K562 (cell line): ENCODE data around the gene MSH4. TPM values are rescaled to one million over a fixed set of nuclear protein-coding genes. Genes with fewer than 3 reads are reported as not detected.

Source experiments
- CBX5 ChIP-seq: IDR thresholded peaks from 2 replicates; pipeline ENCODE4 v1.6.1; 2014; ENCODE audit warnings: low read depth, borderline replicate concordance
- CCNT2 ChIP-seq: IDR thresholded peaks from 2 replicates; pipeline ENCODE4 v1.6.1; 2011; ENCODE audit warnings: borderline replicate concordance, low read depth, mild to moderate bottlenecking, moderate library complexity, mixed read lengths, low read length; ENCODE audit not compliant: insufficient read length; ENCODE audit errors: extremely low read depth
- DIDO1 ChIP-seq: fragments of 450-650 bp; IDR thresholded peaks from 2 replicates; pipeline ENCODE4 v1.6.1; 2016; ENCODE audit warnings: low read depth, missing biosample characterization, missing genetic modification characterization
- HBP1 ChIP-seq: fragments of 450-650 bp; formaldehyde crosslinking; IDR thresholded peaks from 2 replicates; pipeline ENCODE4 v1.4.0; 2022; ENCODE audit warnings: missing genetic modification characterization
- IRF1 ChIP-seq: sonication (generic); formaldehyde crosslinking; IDR thresholded peaks from 2 replicates; pipeline ENCODE4 v1.8.0; 2022; ENCODE audit warnings: missing genetic modification reagents, mild to moderate bottlenecking, borderline replicate concordance
- MEF2D ChIP-seq: conservative IDR thresholded peaks from 2 replicates; pipeline ENCODE4 v1.6.1; 2016; ENCODE audit warnings: low read depth, missing genetic modification characterization, missing compliant biosample characterization
- NFXL1 ChIP-seq: fragments of 450-650 bp; formaldehyde crosslinking; IDR thresholded peaks from 2 replicates; pipeline ENCODE4 v1.4.0; 2021; ENCODE audit warnings: mild to moderate bottlenecking
- NR2C1 ChIP-seq, 2 experiments: fragments of 450-650 bp; IDR thresholded peaks; 2 replicates each; pipeline ENCODE4 v1.6.1; 2017; ENCODE audit warnings: mild to moderate bottlenecking in 2 of 2, antibody characterized with exemption in 1 of 2, inconsistent platforms in 1 of 2, missing compliant biosample characterization in 1 of 2, missing genetic modification characterization in 1 of 2
- PRDM10 ChIP-seq: fragments of 450-650 bp; IDR thresholded peaks from 2 replicates; pipeline ENCODE4 v1.6.1; 2018; ENCODE audit not compliant: partially characterized antibody
- PRMT5 ChIP-seq: sonication (generic); formaldehyde crosslinking; IDR thresholded peaks from 2 replicates; pipeline ENCODE4 v1.5.0; 2020; ENCODE audit warnings: missing genetic modification reagents
- RBM15 ChIP-seq: fragments of 200-400 bp; formaldehyde crosslinking; IDR thresholded peaks from 2 replicates; pipeline ENCODE4 v1.6.1; 2018; ENCODE audit warnings: mild to moderate bottlenecking, low read length, moderate library complexity; ENCODE audit not compliant: insufficient read depth
- SIRT6 ChIP-seq: IDR thresholded peaks from one replicate; pipeline ENCODE4 v1.6.1; 2012; ENCODE audit warnings: low read depth, mild to moderate bottlenecking, control low read depth, inconsistent platforms, low read length, moderate library complexity
- SMAD4 ChIP-seq: fragments of 250-450 bp; sonication (Bioruptor Pico); conservative IDR thresholded peaks from 2 replicates; pipeline ENCODE4 v1.8.0; 2021; ENCODE audit warnings: inconsistent platforms, mild to moderate bottlenecking, moderate library complexity
- TSC22D4 ChIP-seq: fragments of 450-650 bp; IDR thresholded peaks from 2 replicates; pipeline ENCODE4 v1.6.1; 2016; ENCODE audit warnings: missing genetic modification characterization, missing biosample characterization, control low read depth
- ZBTB5 ChIP-seq: fragments of 450-650 bp; IDR thresholded peaks from 2 replicates; pipeline ENCODE4 v1.6.1; 2017; ENCODE audit warnings: antibody characterized with exemption
- polyA plus RNA-seq, 8 experiments: library from polyadenylated mRNA; depleted of rRNA in 4 of 8; stranded (reverse) in 5 of 8; unstranded in 3 of 8; fragments of >200 nt; fragmentation: Nextera tagmentation in 2 of 8; fragmentation: Illumina TruSeq in 1 of 8; extraction: Ambion mirVana in 2 of 8; extraction: Trizol in 1 of 8; gene quantifications; 2 replicates each; pipeline versions ENCODE4 v1.2.1 to v1.2.3, GENCODE V29; 2011 to 2014; ENCODE audit warnings: inconsistent platforms in 1 of 8, missing spikeins in 1 of 8
- total RNA-seq, 7 experiments: library from RNA; depleted of rRNA in 6 of 7; stranded (reverse); fragments of >200 nt in 6 of 7; fragmentation: Illumina TruSeq in 2 of 7; extraction: Trizol in 2 of 7; gene quantifications; 2 replicates each; pipeline versions ENCODE4 v1.2.1 to v1.2.3, GENCODE V29; 2011 to 2021; ENCODE audit warnings: low replicate concordance in 1 of 7
- TF ChIP-seq, protein P1 (sequence below): sonication (generic); formaldehyde crosslinking; IDR thresholded peaks from 2 replicates; pipeline ENCODE4 v1.8.0; 2022; ENCODE audit warnings: mild to moderate bottlenecking, missing genetic modification reagents

MSH4 gene
- total and polyA plus RNA-seq, 9 of the 15 experiments (the other 6 are each of a cell fraction or from before 2014, with no cell fraction given): 0.04 to 0.18 (median 0.12) TPM; not detected in 4

DNA sequence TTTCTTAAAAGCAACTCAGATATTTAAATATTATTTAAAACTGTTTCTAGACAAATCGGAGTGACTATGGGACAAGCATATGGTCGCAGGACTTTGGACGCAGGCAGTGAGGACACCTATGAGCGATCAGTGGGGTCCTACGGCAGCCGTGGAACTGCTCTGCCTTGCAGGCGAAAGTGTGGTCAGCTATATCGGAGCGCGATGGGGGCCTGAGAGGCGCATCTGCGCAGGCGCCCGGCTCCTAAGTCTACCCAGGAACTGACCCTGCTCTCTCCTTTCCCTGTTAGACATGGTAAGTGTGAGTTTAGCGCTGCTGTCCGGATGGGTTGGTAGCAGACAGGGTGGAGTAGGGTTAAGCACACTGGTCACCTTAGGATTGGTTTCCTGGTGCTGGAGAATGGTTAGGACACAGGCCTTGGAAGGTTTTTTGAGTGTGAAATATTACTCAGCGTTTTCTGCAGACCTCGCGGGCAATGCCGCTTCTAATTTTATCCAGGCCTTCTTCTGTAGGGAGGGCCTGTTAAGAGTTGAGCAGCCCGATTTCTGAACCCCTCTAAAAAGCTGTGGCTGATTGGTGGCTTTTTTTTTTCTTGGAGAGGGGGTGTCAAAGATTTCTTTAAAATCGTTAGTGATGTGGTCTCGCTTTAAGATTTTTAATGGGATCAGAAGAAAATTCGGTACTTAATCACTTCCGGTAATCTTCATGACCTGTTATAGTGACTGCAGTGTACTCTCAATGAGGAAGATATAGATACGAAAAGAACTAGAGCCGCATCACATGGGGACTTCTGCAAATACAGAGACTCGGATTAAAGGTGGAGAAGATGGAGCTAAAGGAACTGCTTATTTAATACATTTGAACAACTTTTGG lies 10.5 kb upstream of the MSH4 start, which contains the start of gene RABGGTB (continued):
- TF ChIP-seq RBM15: no peak
- TF ChIP-seq CBX5: no peak
- TF ChIP-seq, protein P1, sequence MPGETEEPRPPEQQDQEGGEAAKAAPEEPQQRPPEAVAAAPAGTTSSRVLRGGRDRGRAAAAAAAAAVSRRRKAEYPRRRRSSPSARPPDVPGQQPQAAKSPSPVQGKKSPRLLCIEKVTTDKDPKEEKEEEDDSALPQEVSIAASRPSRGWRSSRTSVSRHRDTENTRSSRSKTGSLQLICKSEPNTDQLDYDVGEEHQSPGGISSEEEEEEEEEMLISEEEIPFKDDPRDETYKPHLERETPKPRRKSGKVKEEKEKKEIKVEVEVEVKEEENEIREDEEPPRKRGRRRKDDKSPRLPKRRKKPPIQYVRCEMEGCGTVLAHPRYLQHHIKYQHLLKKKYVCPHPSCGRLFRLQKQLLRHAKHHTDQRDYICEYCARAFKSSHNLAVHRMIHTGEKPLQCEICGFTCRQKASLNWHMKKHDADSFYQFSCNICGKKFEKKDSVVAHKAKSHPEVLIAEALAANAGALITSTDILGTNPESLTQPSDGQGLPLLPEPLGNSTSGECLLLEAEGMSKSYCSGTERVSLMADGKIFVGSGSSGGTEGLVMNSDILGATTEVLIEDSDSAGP (CRISPR knock-in tag): no peak
- TF ChIP-seq SMAD4 (CRISPR knock-in tag): no peak
- peak; percentile 5 for TF ChIP-seq PRDM10
- TF ChIP-seq ZBTB5: no peak
- TF ChIP-seq SIRT6: no peak
- no peak for TF ChIP-seq TSC22D4 (tag)
- peak; percentile 75; the same call in 1 of the 2 replicates for TF ChIP-seq HBP1 (CRISPR knock-in tag)
- no peak for TF ChIP-seq CCNT2
- TF ChIP-seq DIDO1 (tag): no peak
- TF ChIP-seq NR2C1 (IDR thresholded peaks at IDR 0.05): no peak; the same call in 1 of the 2 replicates
- 0 out of 2 replicates have a peak, but pooled peaks have one; percentile 18 for TF ChIP-seq NR2C1 (tag; IDR thresholded peaks at IDR 0.05)
- 0 out of 2 replicates have a peak, but pooled peaks have one; percentile 53 for TF ChIP-seq MEF2D (tag)
- no peak for TF ChIP-seq PRMT5 (CRISPR knock-in tag)
- no peak for TF ChIP-seq IRF1 (CRISPR knock-in tag)
- TF ChIP-seq NFXL1: 0 out of 2 replicates have a peak, but pooled peaks have one; percentile 31
